HepG2 (cell line): ENCODE measurements around the gene IFI30. TPM values are rescaled to one million over a fixed set of nuclear protein-coding genes. Genes with fewer than 3 reads are reported as not detected.
A peak's percentile ranks its signal among the peaks of the same experiment; 100 is the strongest.

Experiments
- ELF4 ChIP-seq: sonication (generic); formaldehyde crosslinking; IDR thresholded peaks from 2 replicates; pipeline ENCODE4 v1.5.0; 2020; ENCODE audit warnings: missing genetic modification reagents, mild to moderate bottlenecking, moderate library complexity, borderline replicate concordance
- ETS1 ChIP-seq: sonication (generic); formaldehyde crosslinking; IDR thresholded peaks from 2 replicates; pipeline ENCODE4 v1.4.0; 2020; ENCODE audit warnings: missing genetic modification reagents
- HNRNPLL ChIP-seq: fragments of 200-400 bp; formaldehyde crosslinking; IDR thresholded peaks from 2 replicates; pipeline ENCODE4 v1.6.1; 2017; ENCODE audit warnings: mild to moderate bottlenecking, low read depth, low read length; ENCODE audit not compliant: poor library complexity, severe bottlenecking
- KAT2B ChIP-seq: fragments of 150-350 bp; IDR thresholded peaks from 2 replicates; pipeline ENCODE4 v1.6.1; 2014; ENCODE audit warnings: low read depth, low read length, borderline replicate concordance
- MED13 ChIP-seq: sonication (generic); formaldehyde crosslinking; IDR thresholded peaks from 2 replicates; pipeline ENCODE4 v1.5.0; 2020; ENCODE audit warnings: missing genetic modification reagents
- NFATC3 ChIP-seq: sonication (generic); formaldehyde crosslinking; IDR thresholded peaks from 2 replicates; pipeline ENCODE4 v1.5.1; 2020; ENCODE audit warnings: mild to moderate bottlenecking, missing genetic modification reagents
- NFKB2 ChIP-seq: sonication (generic); formaldehyde crosslinking; IDR thresholded peaks from 2 replicates; pipeline ENCODE4 v1.4.0; 2020; ENCODE audit warnings: missing genetic modification reagents, borderline replicate concordance
- RORA ChIP-seq: sonication (generic); formaldehyde crosslinking; IDR thresholded peaks from 2 replicates; pipeline ENCODE4 v1.5.0; 2020; ENCODE audit warnings: mild to moderate bottlenecking, missing genetic modification reagents, moderate library complexity
- SP2 ChIP-seq: sonication (generic); formaldehyde crosslinking; IDR thresholded peaks from 2 replicates; pipeline ENCODE4 v1.5.1; 2020; ENCODE audit warnings: mild to moderate bottlenecking, missing genetic modification reagents
- TBX2 ChIP-seq: sonication (generic); formaldehyde crosslinking; IDR thresholded peaks from 2 replicates; pipeline ENCODE4 v1.5.0; 2020; ENCODE audit warnings: missing genetic modification reagents, mild to moderate bottlenecking, borderline replicate concordance
- THAP11 ChIP-seq: IDR thresholded peaks from 2 replicates; pipeline ENCODE4 v1.6.1; 2016; ENCODE audit warnings: missing biosample characterization, missing genetic modification reagents
- ZBTB1 ChIP-seq: sonication (generic); formaldehyde crosslinking; IDR thresholded peaks from 2 replicates; pipeline ENCODE4 v1.4.0; 2020; ENCODE audit warnings: missing genetic modification reagents, borderline replicate concordance
- ZBTB20 ChIP-seq: sonication (generic); formaldehyde crosslinking; IDR thresholded peaks from 2 replicates; pipeline ENCODE4 v1.8.1; 2023; ENCODE audit warnings: missing genetic modification reagents, low read depth, mild to moderate bottlenecking, borderline replicate concordance
- ZBTB38 ChIP-seq: sonication (generic); formaldehyde crosslinking; IDR thresholded peaks from 2 replicates; pipeline ENCODE4 v1.5.1; 2020; ENCODE audit warnings: mild to moderate bottlenecking, missing genetic modification reagents
- ZFP90 ChIP-seq: sonication (generic); formaldehyde crosslinking; IDR thresholded peaks from 2 replicates; pipeline ENCODE4 v1.8.0; 2022; ENCODE audit warnings: missing genetic modification reagents, mild to moderate bottlenecking, inconsistent platforms, borderline replicate concordance
- ZNF121 ChIP-seq: sonication (generic); formaldehyde crosslinking; IDR thresholded peaks from 2 replicates; pipeline ENCODE4 v1.5.0; 2020; ENCODE audit warnings: mild to moderate bottlenecking, missing genetic modification reagents
- ZNF256 ChIP-seq: sonication (generic); formaldehyde crosslinking; conservative IDR thresholded peaks from 2 replicates; pipeline ENCODE4 v1.4.0; 2020; ENCODE audit warnings: missing genetic modification reagents
- ZNF263 ChIP-seq: sonication (generic); formaldehyde crosslinking; IDR thresholded peaks from 2 replicates; pipeline ENCODE4 v1.4.0; 2020; ENCODE audit warnings: missing genetic modification reagents
- ZNF264 ChIP-seq: sonication (generic); formaldehyde crosslinking; IDR thresholded peaks from 2 replicates; pipeline ENCODE4 v1.4.0; 2020; ENCODE audit warnings: missing genetic modification reagents
- ZNF513 ChIP-seq: sonication (generic); formaldehyde crosslinking; conservative IDR thresholded peaks from 2 replicates; pipeline ENCODE4 v1.5.0; 2020; ENCODE audit warnings: missing genetic modification reagents
- ZNF670 ChIP-seq: sonication (generic); formaldehyde crosslinking; IDR thresholded peaks from 2 replicates; pipeline ENCODE4 v1.8.0; 2022; ENCODE audit warnings: mild to moderate bottlenecking, missing genetic modification reagents, borderline replicate concordance
- ZNF720 ChIP-seq: sonication (generic); formaldehyde crosslinking; IDR thresholded peaks from 2 replicates; pipeline ENCODE4 v1.4.0; 2020; ENCODE audit warnings: missing genetic modification reagents
- ZNF775 ChIP-seq: sonication (generic); formaldehyde crosslinking; IDR thresholded peaks from 2 replicates; pipeline ENCODE4 v1.4.0; 2020; ENCODE audit warnings: missing genetic modification reagents, mild to moderate bottlenecking, moderate library complexity, borderline replicate concordance
- ZNF790 ChIP-seq: sonication (generic); formaldehyde crosslinking; IDR thresholded peaks from 2 replicates; pipeline ENCODE4 v1.8.0; 2022; ENCODE audit warnings: missing genetic modification reagents, mild to moderate bottlenecking, borderline replicate concordance
- polyA plus RNA-seq, 8 experiments: library from polyadenylated mRNA; depleted of rRNA in 3 of 8; stranded (reverse) in 7 of 8; unstranded in 1 of 8; fragments of >200 nt; fragmentation: Illumina TruSeq in 4 of 8; extraction: Trizol in 4 of 8; gene quantifications; 2 replicates each; pipeline versions ENCODE4 v1.2.1 to v1.2.3, GENCODE V29; 2011 to 2016; ENCODE audit warnings: low read depth in 4 of 8, missing spikeins in 1 of 8, mixed read lengths in 1 of 8; ENCODE audit not compliant: insufficient read depth in 1 of 8
- total RNA-seq, 5 experiments: library from RNA; depleted of rRNA; stranded (reverse); fragments of >200 nt; fragmentation: Illumina TruSeq; extraction: Trizol; gene quantifications; 2 replicates each; pipeline ENCODE4 v1.2.3, GENCODE V29; 2016; ENCODE audit warnings: low read depth in 1 of 5
- TF ChIP-seq, protein P1 (sequence below): sonication (generic); formaldehyde crosslinking; IDR thresholded peaks from 2 replicates; pipeline ENCODE4 v1.4.0; 2020; ENCODE audit warnings: missing genetic modification reagents

The IFI30 gene
- total and polyA plus RNA-seq, 2 of the 13 experiments (the other 11 are each of a cell fraction or from before 2014, with no cell fraction given): 25.0 to 79.4 TPM

- TF ChIP-seq ZFP90 (CRISPR knock-in tag): peak; percentile 93; the same call in 1 of the 2 replicates
- TF ChIP-seq, protein P1, sequence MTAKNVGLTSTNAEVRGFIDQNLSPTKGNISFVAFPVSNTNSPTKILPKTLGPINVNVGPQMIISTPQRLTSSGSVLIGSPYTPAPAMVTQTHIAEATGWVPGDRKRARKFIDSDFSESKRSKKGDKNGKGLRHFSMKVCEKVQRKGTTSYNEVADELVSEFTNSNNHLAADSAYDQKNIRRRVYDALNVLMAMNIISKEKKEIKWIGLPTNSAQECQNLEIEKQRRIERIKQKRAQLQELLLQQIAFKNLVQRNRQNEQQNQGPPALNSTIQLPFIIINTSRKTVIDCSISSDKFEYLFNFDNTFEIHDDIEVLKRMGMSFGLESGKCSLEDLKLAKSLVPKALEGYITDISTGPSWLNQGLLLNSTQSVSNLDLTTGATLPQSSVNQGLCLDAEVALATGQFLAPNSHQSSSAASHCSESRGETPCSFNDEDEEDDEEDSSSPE: no peak
- TF ChIP-seq ZNF720: no peak
- no peak; the same call in 1 of the 2 replicates for TF ChIP-seq ZBTB20
- TF ChIP-seq ELF4: no peak
- TF ChIP-seq ZNF775: no peak
- peak; percentile 75 for TF ChIP-seq MED13 (CRISPR knock-in tag)
- no peak for TF ChIP-seq RORA (CRISPR knock-in tag)
- TF ChIP-seq NFKB2 (CRISPR knock-in tag): peak; percentile 87; the same call in 1 of the 2 replicates
- 0 out of 2 replicates have a peak, but pooled peaks have one; percentile 32 for TF ChIP-seq NFATC3 (CRISPR knock-in tag)
- TF ChIP-seq SP2 (CRISPR knock-in tag): no peak
- peak; percentile 66 for TF ChIP-seq HNRNPLL
- no peak for TF ChIP-seq ZBTB1 (CRISPR knock-in tag)
- no peak; the same call in 1 of the 2 replicates for TF ChIP-seq THAP11
- TF ChIP-seq ZNF513: peak; percentile 93; the same call in 1 of the 2 replicates
- TF ChIP-seq ZBTB38: peak; percentile 22; the same call in 1 of the 2 replicates
- TF ChIP-seq ZNF263 (CRISPR knock-in tag): 0 out of 2 replicates have a peak, but pooled peaks have one; percentile 23
- peak; percentile 100 for TF ChIP-seq ZNF264
- no peak for TF ChIP-seq ZNF790 (CRISPR knock-in tag)
- TF ChIP-seq ZNF256 (CRISPR knock-in tag): 0 out of 2 replicates have a peak, but pooled peaks have one; percentile 55
- TF ChIP-seq TBX2 (CRISPR knock-in tag): peak; percentile 66
- no peak for TF ChIP-seq KAT2B
- TF ChIP-seq ETS1 (CRISPR knock-in tag): no peak
- TF ChIP-seq ZNF670: no peak
- TF ChIP-seq ZNF121 (CRISPR knock-in tag): 0 out of 2 replicates have a peak, but pooled peaks have one; percentile 21
These were observed at the start of gene IFI30 (continued) for GRCh38 chr19:18173572-18174288.
